LoVo (cell line): Measurements from ENCODE around the gene TAB2.
A peak's percentile ranks its signal among the peaks of the same experiment; 100 is the strongest.

Source experiments
- DNase-seq: peaks from one replicate; pipeline ENCODE4 v3.0.0-alpha.2; 2016; ENCODE audit warnings: low spot score

The TAB2 gene

DNA sequence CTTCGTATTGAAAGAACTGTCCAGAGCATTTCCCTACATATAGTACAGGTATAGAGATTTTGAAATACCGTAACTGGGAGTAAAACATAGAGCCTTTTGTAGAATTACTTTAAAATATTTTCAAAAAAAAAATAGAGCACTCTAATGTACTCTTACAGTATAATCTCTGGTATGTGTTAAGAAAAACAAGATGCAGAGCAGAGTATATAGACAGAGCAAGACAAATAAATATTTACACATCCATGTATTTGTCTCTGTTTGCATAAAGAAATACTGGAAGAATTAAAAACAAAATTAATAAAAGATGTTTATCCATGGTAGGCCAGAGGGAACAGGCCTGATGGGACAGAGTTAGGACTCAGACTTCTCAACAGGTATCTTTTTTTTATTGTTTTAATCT lies 54.5 kb downstream of the TAB2 start:
- DNase-seq = no peak

DNA sequence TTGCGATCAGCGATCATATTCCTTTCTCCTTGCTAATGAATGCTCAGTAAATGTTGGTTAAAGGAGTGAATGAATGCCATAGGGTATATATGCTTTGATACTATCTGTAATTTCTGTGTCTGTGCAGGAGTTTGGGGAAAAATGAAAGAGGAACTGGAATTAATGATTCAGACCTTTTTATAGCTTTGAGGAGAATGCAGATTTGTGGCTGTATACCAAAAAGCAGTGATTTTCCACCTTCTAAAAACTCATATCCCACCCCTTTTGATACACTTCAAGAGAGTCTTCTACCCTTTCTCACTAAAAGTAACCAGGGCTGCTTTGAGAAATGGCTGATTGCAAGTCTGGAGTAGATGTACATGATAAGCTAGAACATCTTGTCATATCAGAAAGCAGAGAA lies 56.0 kb downstream of the TAB2 start:
- no peak for DNase-seq

- DNase-seq = no peak
Observed at GRCh38 chr6:149379977-149380376, 62.5 kb downstream of the TAB2 start.

GRCh38 chr6:149380523-149380922 lies 63.0 kb downstream of the TAB2 start:
- DNase-seq = no peak

DNA sequence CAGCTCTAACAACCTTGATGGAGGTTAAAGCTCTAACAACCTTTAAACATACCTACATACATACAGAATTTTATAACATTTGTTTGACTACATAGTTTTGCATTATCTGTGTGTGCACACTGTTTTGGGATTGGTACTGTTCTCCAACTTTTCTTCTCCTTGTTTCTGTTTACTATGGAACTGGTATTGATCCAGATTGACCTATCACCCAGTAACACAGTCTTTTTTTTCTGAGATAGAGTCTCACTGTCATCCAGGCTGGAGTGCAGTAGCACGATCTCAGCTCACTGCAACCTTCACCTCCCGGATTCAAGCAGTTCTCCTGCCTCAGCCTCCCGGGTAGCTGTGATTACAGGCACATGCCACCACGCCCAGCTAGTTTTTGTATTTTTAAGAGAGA lies 65.9 kb downstream of the TAB2 start:
- DNase-seq = no peak

DNA sequence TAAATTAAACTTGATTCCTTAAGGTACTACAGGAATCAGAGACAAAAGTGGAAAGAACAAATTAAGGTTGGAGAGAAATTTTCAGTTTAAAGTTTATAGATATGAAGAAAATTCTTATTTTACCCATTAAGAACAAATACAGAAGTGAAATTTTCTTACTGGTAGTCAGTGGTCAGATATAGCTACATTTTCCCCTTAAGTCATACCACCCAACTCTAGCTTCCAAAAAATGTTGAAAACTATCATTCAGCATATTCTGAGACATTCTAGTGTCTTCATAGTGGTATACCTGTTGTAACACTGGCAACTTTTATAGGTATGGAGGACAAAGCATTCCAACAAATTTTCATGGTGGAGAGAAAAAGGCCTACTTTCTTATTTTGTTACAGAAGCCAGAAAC lies 67.0 kb downstream of the TAB2 start:
- no peak for DNase-seq

DNA sequence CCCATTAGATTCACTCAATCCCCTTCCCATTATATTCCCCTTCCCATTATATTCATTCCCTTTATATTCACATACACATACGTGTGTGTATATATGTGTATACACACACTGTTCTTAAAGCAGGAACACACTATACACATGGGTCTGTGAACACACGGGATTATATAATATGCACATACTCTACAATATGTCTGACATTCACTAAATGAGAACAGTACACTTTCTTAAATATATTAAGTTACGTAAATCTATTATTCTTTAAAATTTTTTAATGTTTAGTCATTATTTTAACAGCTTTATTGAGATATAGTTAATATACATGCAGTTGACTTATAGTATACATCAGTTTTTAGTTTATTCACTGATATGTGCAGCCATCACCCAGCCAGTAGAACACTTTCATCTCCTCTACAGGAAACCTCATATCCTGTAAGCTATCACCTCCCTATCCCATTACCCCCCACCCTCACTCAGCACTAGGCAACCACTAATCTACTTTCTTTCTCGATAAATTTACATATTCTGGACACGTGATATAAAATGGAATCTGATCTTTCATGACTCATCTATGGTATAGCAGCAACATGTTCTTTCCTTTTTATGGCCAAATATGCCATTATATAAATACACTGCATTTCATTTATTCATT lies 68.6 kb downstream of the TAB2 start:
- no peak for DNase-seq

GRCh38 chr6:149387779-149388512 lies 70.4 kb downstream of the TAB2 start:
- peak; percentile 23 for DNase-seq

GRCh38 chr6:149389509-149390297 lies 72.2 kb downstream of the TAB2 start:
- DNase-seq = no peak

DNA sequence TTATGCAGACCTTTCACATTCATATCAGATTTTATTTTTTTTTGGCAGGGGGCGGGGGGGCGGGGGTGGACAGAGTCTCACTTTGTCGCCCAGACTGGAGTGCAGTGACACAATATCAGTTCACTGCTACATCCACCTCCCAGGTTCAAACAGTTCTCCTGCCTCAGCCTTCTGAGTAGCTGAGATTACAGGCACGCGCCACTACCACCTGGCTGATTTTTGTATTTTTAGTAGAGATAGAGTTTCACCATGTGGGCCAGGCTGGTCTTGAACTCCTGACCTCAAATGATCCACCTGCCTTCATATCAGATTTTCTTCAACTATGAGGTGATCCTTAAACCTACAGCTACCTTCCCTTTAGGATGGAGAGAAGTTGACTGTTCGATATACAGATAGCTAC lies 74.6 kb downstream of the TAB2 start:
- DNase-seq = no peak

DNA sequence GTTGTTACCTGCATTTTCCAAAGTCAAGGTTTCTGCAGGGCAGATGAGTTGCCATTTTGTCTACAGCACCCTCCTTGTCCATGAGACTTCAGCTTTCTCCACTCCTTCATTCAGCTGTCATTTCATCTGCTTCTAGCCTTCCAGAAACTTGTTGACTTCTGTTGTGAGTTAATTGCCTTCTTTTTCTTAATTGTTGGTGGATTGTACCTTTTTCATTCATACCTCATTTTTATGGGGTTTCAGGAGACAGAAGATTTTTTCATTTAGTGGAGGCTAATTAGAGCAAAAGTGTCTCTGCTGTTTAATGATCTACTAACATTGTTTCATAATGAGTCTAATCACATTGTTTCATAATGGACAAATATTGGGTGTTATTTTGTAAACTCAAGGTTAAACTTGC lies 75.0 kb downstream of the TAB2 start:
- DNase-seq = no peak

DNA sequence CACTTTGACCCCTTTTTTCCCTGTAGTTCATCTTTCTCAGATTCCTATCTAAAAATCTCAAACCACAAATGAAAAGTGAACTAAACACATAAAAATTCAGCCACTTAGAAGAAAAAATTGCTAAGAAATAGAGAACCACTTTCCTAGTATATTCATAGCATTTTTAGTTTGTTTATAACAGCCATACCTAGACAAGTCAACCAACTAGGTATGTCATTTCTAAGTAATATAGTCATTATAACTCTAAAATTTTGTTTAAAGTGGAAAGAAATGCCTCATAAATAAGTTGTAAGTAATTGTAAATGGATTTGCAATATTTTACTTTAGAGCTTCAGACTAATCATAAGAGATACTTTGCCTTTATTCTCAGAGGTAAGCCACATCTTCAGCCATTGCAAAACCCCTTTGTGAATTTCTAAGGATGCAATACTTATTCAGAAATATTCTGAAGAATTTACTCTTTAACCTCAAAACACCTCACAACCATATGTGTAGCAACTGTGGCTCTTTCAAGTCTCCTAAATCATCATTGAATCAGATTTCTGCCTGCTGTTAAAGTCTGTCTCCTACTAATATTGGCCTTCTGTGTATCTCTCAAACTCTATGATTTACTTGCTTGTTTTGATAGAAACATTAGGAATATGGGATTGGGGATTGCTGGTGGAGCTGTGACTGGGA lies 75.6 kb downstream of the TAB2 start:
- no peak for DNase-seq

- no peak for DNase-seq
Observed at GRCh38 chr6:149395185-149395584, 77.7 kb downstream of the TAB2 start.

DNA sequence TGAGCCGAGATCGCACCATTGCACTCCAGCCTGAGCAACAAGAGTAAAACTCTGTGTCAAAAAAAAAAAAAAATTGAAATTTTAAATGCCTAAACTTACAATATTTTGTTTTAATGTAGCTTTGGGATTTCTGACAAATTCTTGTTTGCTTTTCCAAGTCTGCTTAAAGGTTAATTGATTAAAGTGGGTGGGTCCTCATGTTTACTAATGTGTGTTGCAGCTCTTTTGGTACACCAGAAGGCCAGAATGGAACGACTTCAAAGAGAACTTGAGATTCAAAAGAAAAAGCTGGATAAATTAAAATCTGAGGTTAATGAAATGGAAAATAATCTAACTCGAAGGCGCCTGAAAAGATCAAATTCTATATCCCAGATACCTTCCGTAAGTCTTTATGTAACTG lies 79.9 kb downstream of the TAB2 start:
- DNase-seq = no peak

DNA sequence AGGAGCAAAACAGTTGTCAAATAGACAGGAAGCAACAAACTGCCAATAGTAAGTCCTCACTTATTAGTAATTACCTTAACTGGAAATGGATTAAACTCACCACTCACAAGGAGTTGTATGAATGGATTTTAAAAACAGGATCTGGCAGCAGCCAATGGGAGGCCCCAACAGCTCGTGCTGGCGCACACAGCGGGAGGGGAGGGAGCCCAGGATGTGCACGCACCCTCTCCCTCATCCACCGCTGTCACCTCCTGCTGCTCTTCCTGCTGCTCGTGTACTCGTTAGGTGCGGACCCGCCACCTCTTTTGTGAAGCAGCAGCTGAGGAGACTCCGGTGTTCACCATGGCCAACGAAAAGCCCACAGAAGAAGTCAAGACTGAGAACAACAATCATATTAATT lies 82.5 kb downstream of the TAB2 start, which contains the start of gene SUMO4:
SUMO4 (plus strand) TSS at position 213 of the 400 bp plus-strand sequence; CDS start at position 343, 130 bp downstream.
- DNase-seq = no peak

- no peak for DNase-seq
Observed at GRCh38 chr6:149403534-149403933, 86.0 kb downstream of the TAB2 start.

GRCh38 chr6:149405823-149406765 lies 88.6 kb downstream of the TAB2 start:
- DNase-seq = no peak

- no peak for DNase-seq
Observed at GRCh38 chr6:149409617-149410016, 92.1 kb downstream of the TAB2 start.

GRCh38 chr6:149410557-149410956 lies 93.0 kb downstream of the TAB2 start:
- DNase-seq = no peak

DNA sequence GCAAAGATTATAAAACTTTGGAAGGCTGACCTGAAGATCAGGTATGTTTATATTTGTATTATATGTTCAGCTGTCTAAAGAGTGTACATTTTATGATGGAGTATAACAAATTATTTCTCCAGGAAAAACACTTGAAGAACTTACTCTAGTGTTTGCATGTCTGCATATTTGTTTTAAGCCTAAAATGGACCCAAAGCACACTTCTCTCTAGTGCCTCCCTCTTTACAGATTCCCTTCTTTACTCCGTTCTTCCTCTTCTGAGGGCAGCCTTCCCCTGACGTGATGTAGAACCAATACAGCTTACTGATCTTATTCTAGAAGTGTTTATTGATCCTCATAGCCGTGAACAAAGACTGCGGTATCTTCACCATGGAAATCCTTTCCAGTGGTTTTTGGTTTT lies 96.5 kb downstream of the TAB2 start:
- DNase-seq = no peak

DNA sequence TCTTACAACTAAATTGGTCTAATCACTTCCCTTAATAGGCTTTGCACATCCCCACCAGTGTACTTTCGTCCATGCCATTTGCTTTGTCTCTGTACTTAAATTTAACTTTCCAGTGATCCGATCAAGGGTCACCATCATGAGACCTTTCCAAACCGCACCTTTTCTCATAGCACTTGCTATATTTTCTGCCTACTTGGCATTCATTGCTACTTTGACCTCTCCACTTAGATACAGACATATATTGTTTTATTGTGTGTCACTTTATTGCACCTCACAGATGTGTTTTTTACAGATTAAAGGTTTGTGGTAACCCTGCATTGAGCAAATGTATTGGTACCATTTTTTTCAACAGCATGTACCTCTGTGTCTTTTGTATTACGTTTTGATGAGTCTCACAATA lies 97.3 kb downstream of the TAB2 start:
- no peak for DNase-seq
